Left renal cortex interstitium (tissue), 4 donors: ENCODE measurements around the gene CABYR. TPM values are rescaled to one million over a fixed set of nuclear protein-coding genes. Genes with fewer than 3 reads are reported as not detected.

Experiments used
- DNase-seq, 4 donors: peaks; one replicate each; pipeline ENCODE4 v3.0.0-alpha.2; 2013; ENCODE audit warnings: low read depth in 4 of 4, low spot score in 2 of 4, missing footprints in 1 of 4
- polyA plus RNA-seq, 4 donors: library from polyadenylated mRNA; unstranded; fragments of 120-200 nt; gene quantifications; one replicate each; pipeline ENCODE4 v1.2.1, GENCODE V29; 2013; ENCODE audit not compliant: insufficient read length in 4 of 4

Gene CABYR, protein sequence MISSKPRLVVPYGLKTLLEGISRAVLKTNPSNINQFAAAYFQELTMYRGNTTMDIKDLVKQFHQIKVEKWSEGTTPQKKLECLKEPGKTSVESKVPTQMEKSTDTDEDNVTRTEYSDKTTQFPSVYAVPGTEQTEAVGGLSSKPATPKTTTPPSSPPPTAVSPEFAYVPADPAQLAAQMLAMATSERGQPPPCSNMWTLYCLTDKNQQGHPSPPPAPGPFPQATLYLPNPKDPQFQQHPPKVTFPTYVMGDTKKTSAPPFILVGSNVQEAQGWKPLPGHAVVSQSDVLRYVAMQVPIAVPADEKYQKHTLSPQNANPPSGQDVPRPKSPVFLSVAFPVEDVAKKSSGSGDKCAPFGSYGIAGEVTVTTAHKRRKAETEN
- 1 to 10 TPM; 5.8 to 9.0 (median 7.6) TPM for polyA plus RNA-seq

DNA sequence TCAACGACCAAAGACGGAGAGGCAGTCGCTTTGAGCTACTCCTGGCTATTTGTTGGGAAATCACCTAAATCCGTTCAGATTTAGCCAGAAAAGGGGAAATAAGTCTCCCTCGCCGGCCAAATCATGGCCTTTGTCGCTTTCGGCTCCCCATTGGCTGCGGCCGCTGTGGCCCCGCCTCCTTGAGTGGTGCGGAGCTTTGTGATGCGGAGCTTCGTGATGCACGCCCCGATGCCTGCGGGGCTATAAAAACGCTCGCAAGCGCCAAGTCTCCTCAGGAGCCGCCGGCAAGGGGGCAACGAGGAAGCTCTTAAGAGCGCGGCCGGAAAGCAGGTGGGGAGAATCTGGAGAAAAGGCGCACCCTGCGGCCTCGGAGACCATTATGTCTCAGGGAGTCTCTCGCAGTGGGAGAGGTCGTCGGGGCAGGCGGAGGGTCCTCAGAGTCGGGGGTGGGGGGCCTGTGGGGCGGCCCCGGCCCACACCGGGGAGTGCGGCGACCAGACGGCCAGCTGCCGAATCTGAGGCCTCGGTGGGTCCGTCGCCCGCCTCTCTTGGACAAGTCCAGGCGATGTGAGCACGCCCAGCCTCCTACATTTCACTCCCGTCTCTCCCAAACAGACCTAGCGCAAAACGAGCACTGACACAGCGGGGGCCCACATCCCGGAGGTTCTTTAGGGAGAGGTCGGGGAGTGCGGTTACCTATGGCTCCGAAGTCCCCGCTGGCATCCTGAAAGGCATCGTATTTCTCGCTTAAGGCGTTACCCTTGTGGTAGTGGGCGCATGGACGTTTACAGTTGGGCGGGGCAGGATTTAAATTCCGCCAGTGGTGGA lies at the start of gene CABYR:
CABYR (plus strand) TSS at position 274 of the 828 bp plus-strand sequence. CDS start 4,053 bp downstream, outside the sequence.
- peak; percentile 54 to 65 (median 60) for DNase-seq

DNA sequence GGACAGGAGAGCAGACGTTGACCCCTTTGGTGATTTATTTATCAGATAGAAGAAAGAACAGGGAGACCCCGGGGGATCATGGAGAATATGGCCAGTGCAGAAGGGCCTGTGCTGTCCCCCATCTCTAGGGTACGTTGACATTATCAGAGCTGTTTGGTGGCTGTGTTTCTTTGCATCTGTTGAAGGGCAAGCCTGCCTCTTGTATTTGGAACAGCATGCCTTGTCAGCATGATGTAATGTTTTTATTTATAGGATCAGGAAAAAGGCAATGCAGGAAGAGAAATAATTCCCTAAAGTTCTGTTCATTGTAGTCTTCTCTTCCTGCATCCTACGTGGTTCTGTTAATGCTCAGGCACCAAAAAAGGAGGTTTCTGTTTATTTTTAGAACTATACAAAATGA lies 49.8 kb upstream of the CABYR start:
- DNase-seq = no peak

DNA sequence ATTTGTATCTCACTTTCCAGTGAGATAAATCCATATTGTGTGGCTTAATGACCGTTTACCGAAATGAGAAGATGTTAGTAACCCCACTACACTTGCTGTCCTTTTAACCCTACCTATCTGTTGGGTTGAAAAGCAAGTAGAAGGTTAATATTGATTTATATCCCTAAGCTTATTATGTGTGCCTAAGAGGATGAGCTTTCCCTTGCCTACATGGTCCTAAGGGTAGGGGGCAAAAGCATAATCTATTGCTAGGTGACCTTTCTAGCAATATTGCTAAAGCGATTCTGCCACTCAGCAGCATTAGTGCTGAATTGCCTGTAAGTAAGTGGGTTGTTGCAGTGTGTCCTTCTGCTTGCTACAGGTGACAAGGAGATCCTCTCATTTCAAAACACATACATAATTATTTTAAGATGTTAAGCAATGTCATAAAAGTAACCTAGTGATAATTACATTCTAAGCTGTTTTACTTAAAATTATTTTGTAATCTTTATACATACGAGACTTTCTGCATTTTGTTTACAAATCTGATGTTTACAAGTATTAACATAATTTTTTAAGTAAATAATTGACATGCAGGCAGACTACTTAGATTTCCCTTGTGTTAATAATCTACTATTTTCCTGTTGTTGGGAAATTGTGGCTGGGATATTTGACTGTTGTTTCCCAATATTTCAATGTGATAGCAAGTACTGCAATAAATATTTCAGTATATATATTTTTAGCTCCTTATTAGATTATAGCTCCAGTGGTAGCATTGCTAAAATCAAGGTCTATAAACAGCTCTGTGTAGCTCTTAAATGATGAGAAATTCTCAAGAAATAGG lies 49.1 kb upstream of the CABYR start:
- no peak for DNase-seq

DNA sequence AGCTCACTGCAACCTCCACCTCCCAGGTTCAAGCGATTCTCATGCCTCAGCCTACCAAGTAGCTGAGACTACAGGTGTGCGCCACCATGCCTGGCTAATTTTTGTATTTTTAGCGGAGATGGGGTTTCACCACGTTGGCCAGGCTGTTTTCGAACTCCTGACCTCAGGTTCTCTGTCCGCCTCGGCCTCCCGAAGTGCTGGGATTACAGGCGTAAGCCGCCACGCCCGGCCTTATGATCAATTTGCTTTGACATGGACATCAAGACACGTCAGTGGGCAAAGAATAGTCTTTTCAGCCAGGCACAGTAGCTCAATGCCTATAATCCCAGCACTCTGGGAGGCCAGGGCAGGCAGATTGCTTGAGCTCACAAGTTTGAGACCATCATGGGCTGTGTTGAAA lies 48.0 kb upstream of the CABYR start:
- no peak for DNase-seq

DNA sequence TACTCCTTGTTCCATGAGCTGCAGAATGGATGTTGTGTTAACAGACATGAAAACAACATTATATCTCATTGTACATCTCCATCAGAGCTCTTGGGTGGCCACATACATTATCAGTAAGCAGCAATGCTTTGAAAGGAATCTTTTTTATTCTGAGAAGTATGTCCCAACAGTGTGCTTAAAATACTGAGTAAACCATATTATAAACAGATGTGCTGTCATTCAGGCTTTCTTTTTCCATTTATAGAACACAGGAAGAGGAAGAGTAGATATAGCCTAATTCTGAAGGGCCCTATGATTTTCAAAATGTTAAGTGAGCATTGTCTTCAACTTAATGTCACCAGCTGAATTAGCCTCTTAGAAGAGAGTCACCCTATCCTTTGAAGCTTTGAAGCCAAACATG lies 44.3 kb upstream of the CABYR start:
- DNase-seq = no peak

DNA sequence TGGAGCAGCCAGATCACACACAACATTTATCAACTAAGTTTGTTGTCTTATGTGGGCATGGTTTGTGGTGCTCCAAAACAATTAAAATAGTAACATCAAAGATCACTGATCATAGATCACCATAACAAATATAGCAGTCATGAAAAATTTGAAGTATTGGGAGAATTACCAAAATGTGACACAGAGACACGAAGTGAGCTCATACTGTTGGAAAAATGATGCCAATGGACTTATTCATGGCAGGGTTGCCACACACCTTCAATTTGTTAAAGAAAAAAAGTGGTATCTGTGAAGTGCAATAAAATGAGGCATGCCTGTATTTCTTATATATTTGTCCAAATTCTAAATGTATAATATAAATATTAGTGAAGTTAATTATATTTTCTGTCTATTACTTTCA lies 42.9 kb upstream of the CABYR start:
- DNase-seq = no peak

DNA sequence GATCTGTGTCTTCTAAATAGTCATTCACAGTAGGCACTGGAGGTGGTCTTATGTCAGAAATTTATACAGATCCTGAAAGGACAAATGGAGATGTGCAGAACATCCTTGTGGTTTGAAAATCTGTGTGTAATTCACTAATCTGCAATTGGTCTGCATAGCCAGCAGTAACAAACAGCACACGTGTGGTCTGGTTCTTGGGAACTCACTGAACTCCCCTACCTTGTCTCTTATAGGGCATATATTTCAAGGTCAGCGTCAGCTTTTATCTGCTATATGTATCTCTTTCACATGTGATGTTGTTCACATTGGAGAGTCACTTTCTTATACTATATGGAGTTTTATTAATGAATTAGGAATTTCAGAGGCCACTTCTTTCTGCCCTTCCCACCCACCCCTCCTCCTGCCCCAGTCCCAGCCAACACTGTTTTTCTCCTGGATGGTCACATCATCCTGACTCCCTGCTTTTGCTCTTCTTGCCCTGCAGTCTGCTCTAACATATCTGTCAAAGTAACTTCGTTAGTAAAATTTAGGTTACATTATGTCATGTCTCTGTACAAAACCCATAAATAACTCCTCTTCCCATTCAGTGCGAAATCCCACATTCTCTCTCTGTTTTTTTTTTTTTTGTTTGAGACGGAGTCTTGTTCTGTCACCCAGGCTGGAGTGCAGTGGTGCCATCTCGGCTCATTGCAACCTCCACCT lies 35.4 kb upstream of the CABYR start:
- peak in 1 of 4 donors; percentile 1 for DNase-seq

DNA sequence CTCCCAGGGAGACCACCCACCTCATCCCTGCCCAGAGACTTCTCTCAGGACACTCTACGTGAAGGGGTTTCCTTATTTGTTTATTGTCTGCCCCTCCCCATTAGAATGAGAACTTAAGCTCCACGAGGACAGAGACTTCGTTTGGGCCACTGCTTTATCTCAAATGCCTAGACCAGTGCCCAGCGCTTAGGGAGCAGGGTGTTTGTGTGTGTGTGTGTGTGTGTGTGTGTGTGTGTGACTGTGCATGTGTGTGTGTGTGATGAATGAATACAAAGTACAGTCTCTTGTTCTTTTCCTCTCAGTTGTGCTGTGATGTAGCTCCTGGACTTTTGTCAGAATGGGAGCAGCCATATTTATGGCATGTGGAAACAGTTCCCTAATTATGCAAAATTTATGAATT lies 34.4 kb upstream of the CABYR start:
- DNase-seq = no peak

DNA sequence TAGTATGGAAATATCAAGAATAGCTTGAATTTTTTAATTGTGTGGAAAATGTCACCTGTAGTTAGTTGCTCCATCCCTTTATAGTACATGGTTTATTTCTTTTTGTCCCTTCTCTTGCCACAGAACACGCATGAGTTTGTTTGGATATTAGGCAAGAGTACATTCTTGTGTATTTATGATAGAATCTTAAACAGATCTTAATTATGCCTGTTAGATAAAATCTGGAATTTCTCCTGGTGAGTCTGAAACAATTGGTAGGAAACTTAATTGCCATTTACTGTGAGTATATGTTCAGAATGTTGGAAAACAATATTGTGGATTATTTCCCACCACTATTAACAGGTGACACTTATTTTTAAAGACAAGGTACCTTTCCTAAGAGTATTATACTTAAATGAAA lies 30.2 kb upstream of the CABYR start:
- DNase-seq = no peak

DNA sequence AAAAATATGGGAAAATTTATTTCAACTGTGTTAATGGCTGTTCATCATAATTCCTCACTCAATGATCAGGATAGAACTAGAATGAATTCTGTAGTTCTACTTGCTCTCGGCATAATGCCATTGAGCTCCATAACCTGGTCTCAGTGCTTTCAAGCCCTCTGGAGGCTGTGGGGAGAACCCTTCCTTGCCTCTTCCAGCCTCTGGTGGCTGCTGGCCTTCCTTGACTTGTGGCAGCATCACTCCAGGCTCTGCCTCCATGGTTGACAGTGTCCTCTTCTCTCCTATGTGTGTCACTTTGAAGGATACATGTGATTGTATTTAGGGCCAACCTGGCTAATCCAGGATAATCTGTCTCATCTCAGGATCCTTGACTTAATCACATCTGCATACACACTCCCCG lies 26.9 kb upstream of the CABYR start:
- no peak for DNase-seq

DNA sequence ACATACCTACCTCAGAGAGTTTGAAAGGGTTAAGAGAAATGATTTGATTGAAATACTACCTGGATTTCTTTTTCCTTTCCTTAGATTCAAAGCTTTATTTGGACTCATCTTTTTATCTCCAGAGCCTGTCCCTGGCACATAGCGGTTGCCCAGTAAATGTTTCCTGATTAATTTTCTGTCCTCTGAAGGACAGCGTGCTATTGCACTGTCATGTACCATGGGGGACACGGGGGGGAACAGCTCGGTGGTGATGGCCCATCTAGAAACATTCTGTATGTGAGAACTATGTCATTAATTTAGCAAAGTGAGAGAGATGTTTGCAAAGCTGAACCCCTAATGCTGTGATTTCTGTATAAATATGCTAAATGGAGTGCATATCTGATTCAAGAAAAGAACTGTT lies 26.4 kb upstream of the CABYR start:
- DNase-seq = no peak

DNA sequence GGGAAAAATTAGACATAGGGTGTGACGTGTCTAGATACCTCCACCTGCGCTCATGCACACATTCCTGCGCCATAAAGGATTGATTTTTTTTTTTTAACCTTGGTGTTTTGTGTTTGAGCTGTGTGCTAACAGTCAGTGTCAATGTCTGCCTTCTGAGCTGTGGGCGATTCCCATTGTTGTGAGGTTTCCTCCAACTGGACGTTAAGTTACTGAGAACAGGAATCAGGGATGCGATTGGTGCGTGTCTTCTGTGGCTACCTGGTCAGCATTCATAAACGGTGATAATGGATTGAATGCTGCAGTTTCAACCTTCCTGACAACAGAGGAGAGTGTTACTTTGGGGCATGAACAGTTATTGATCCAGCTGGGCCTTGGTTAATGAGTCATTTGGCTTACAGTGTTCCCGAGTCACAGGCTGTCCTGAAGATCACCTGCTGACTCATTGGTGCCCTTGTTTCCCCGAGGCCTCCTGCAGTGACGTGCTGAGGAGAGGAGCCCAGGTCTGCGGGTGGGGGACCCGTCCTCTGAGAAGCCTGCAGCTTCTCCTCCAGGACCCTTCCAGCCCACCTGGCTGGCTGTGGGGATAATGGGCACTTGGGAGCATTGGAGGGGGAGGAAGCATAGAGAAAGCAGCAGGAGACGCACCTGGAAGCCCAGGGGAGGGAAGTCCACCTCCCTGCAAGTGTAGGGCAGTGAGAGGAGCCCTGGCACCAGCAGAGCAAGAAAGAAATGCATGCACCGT lies 25.8 kb upstream of the CABYR start:
- DNase-seq = no peak

DNA sequence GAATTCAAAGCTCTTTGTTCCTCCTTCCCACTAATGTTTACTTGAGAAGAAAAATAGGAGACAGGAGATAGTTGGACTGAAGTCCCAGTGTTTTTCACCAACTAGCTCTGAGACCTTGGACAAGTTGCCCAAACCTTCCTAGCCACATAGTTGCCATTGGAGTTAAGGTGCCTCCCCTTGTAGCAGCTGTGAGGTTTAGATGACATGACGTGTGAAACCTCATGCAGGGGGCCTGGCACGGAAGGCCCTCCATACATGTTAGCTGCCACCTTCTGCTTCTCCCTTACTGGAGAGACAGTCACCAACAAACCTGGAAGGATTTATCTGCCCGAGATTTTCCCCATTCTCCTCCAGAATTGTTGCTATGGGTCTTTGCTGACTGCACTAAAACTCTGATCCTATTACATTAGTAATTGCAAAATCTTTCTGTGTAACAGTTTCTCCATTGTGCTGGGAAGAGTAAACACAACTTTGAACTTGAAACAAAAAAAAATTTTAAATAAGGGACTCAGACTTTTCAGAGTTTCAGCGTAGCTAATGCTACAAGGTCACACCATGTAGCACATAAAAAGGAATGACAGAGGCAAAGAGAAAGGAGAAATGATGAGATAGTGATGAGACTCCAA lies 23.8 kb upstream of the CABYR start:
- DNase-seq = no peak

DNA sequence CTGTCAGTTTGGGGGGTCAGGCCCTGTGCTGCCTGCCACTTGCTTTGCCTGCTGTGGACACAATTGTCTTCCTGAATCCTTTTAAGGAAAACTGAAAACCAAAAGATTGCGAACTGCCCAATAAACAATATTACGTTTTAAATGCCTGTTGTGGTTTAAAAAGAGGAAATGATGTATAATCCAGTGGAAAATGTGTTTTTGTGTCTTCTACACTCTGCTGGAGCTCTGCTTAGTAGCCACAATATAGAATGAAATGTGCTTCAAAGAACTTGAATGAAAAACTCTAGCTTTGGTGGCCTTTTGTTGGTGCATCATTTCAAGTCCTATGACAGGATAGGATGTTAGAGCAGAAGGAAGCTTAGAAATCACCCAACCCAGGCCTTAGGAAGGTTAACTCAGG lies 23.2 kb upstream of the CABYR start:
- DNase-seq = no peak

DNA sequence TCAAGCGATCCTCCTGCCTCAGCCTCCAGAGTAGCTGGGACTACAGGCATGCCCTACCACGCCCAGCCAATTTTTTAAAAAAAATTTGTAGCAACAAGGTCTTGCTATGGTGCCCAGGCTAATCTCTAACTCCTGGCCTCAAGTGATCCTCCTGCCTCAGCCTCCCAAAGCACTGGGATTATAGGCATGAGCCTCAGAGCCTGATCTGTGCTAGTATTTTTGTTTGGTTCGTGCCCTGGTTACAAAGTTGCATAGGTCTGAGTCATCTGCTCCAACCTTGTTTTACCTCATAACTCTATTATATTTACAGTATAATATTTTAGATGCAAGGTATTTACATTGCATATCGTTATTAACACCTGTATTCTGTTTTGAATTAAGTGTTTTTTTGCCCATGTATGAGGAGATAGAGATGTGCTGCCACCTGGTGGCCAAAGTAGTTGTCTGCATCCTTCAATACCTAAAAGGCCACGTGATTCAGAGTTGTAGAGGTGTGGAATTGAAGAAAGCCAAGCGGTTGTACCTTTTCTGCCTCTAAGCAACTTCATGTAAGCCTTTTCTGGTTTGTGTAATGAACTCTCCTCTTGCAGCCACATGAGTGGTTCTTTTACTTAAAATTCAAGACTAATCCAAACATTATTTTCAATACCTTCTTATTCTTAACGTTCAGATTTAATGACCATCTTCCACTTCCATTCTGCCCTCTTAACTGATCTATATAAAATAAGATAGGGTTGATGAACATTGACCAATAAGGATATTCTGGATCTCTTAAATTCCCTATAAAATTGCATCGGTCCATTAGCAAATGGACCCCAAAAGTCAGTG lies 19.9 kb upstream of the CABYR start:
- peak; percentile 34 to 62 (median 46) for DNase-seq

DNA sequence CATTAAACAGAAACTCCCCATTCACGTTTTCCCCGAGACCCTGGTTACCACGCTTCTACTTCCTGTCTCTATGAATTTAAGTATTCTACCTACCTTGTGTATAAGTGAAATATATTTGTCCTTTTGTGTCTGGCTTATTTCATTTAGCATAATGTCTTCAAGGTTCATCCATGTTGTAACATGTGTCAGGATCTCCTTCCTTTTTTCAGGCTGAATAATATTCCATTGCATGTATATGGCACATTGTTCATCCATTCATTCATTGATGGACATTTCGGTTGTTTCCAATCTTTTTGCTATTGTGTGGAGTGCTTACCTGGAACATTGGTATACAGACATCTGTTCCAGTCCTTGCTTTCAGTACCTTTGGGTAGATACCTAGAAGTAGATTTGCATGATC lies 18.2 kb upstream of the CABYR start:
- no peak for DNase-seq

DNA sequence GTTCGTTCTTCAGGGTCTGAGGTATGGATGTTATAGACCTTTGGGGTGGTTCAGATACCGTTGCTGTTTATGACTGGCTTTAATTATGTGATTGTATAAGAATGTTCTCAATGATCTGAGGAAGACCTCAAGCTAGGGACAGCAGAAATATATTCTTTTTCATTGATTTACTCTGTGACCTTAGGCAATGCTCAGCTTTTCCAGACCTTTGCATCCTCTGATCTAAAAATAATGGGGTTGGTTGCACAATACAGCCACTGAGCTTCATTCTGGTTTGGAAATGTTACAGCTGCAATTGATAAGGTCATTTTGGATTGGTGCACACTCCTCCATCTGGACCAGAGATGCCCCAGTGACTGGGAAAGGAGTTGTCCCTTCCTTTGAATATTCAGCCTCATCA lies 17.2 kb upstream of the CABYR start:
- no peak for DNase-seq
